GM18511 (cell line): ENCODE data around the gene CNTN2.

Experiments
- ATAC-seq: cut with Tn5 transposase; IDR thresholded peaks from one replicate; pipeline ENCODE4 v1.9.1; 2021; ENCODE audit warnings: mild to moderate bottlenecking, moderate library complexity; ENCODE audit not compliant: unreplicated experiment

The CNTN2 gene

GRCh38 chr1:205111354-205111753, 68.3 kb downstream of the CNTN2 start:
- no peak for ATAC-seq

- no peak for ATAC-seq
Measured at GRCh38 chr1:205118752-205119151, 75.7 kb downstream of the CNTN2 start.

- ATAC-seq, result peak; percentile 95
Measured at GRCh38 chr1:205121660-205122488, 78.9 kb downstream of the CNTN2 start, which contains the start of gene RBBP5. RBBP5 (minus strand) TSS chr1:205121978; CDS start chr1:205121873, 105 bp downstream.

GRCh38 chr1:205122489-205122882, 79.5 kb downstream of the CNTN2 start:
- peak; percentile 22 for ATAC-seq

DNA sequence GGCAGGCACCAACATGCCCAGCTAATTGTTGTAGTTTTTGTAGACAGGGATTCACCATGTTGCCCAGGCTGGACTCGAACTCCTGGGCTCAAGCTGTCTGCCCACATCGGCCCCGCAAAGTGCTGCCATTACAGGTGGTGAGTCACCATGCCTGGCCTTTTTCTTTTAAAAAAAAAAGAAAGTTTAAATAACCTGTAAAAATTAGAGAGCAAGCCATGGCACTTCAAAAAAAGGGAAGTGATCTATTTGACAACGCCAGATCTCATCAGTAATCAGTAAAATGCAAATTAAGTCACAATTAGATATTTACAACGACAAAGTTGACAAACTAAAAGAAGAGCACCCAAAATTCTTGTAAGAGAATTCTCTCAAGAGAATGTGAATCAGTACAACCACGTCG, 81.7 kb downstream of the CNTN2 start:
- ATAC-seq, result no peak

GRCh38 chr1:205127646-205128045, 84.6 kb downstream of the CNTN2 start:
- ATAC-seq, result no peak
